A549 (cell line): ENCODE results near the gene COL12A1.

Experiments used
- CTCF ChIP-seq: fragments of >200 bp; sonication (Bioruptor Twin); formaldehyde crosslinking; IDR thresholded peaks from 3 replicates; pipeline ENCODE4 v1.5.1; 2016
- EHMT2 ChIP-seq: fragments of 200-600 bp; sonication (generic); IDR thresholded peaks from 2 replicates; pipeline ENCODE4 v1.6.1; 2016; ENCODE audit warnings: antibody characterized with exemption, low read depth, mild to moderate bottlenecking, moderate library complexity
- EP300 ChIP-seq, 2 experiments: fragments of >200 bp; sonication (Bioruptor Twin); formaldehyde crosslinking; IDR thresholded peaks; 2 replicates in 1 of 2; 3 replicates in 1 of 2; pipeline ENCODE4 v1.6.1; 2016 to 2017
- ESRRA ChIP-seq: fragments of 150-350 bp; IDR thresholded peaks from 2 replicates; pipeline ENCODE4 v1.6.1; 2014; ENCODE audit warnings: mild to moderate bottlenecking, low read length, borderline replicate concordance
- JUN ChIP-seq, 2 experiments: fragments of >200 bp; sonication (Bioruptor Twin); formaldehyde crosslinking; IDR thresholded peaks; 2 replicates in 1 of 2; 3 replicates in 1 of 2; pipeline ENCODE4 v1.6.1; 2016 to 2017
- KDM1A ChIP-seq: fragments of 200-600 bp; sonication (generic); IDR thresholded peaks from 2 replicates; pipeline ENCODE4 v1.6.1; 2016; ENCODE audit warnings: low read depth, mild to moderate bottlenecking
- REST ChIP-seq: fragments of 200-600 bp; sonication (generic); IDR thresholded peaks from 2 replicates; pipeline ENCODE4 v1.6.1; 2016; ENCODE audit warnings: antibody characterized with exemption, mild to moderate bottlenecking, moderate library complexity
- RNF2 ChIP-seq: fragments of 200-600 bp; sonication (generic); IDR thresholded peaks from 2 replicates; pipeline ENCODE4 v1.6.1; 2016; ENCODE audit warnings: low read depth, mild to moderate bottlenecking, antibody characterized with exemption, moderate library complexity, borderline replicate concordance

GRCh38 chr6:75210885-75211739, 5.3 kb upstream of the COL12A1 start:
- no peak for TF ChIP-seq KDM1A
- TF ChIP-seq JUN (IDR thresholded peaks at IDR 0.05) = no peak
- TF ChIP-seq CTCF = peak; percentile 74
- TF ChIP-seq EHMT2 = no peak
- no peak for TF ChIP-seq RNF2
- no peak for TF ChIP-seq ESRRA
- no peak for TF ChIP-seq REST
- TF ChIP-seq EP300 (IDR thresholded peaks at IDR 0.05) = no peak
